Measurements from ENCODE around the gene EGFL6.
"Not testable (repeated sequence)": the region's sequence is repeated elsewhere in the genome, so short reads cannot be mapped to it uniquely, and the experiment has no call there.

The EGFL6 gene

DNA sequence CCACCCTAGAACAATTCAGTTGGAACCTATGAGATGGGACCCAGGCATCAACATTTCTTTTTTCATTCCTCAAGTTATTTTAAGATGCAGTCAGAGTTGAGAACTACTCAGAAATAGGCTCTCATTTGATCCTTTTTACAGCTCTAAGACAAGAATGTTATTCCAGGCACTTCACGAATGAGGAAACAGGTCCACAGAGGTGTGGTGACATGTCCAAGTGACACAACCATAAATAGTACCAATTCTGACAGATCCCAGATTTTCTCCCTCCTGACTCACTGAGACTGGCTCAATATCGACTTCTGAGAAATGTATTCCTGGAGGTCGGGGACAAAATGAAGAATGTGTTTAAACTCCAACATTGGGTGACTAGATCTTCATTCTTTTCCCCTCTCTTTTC is 94.6 kb downstream of the EGFL6 start:
- Histone ChIP-seq H3K4me1 (ENCODE audit: control insufficient read depth, low read depth, low read length) (no peaks in the 10 kb centered on the region), H4K8ac (ENCODE audit: low read depth, low read length) (no peak overlapping the region), H3K27me3 (ENCODE audit: insufficient read depth, low read length, poor library complexity) (no peaks in the 10 kb centered on the region), H3K79me2 (ENCODE audit: control insufficient read depth, insufficient read depth, low read length) (no peaks in the 10 kb centered on the region), H3K4ac (ENCODE audit: low read depth, low read length) (no peak overlapping the region), H3K18ac (ENCODE audit: low read length) (no peak overlapping the region), H2AK5ac (ENCODE audit: low read length) (no peak overlapping the region), H3K4me2 (ENCODE audit: low read length) (no peak overlapping the region), H2BK5ac (ENCODE audit: low read length) (no peak overlapping the region), H2BK15ac (replicated peaks; ENCODE audit: low read depth) (no peak overlapping the region), H3K56ac (ENCODE audit: low read length) (no peak overlapping the region), H2BK120ac (ENCODE audit: low read depth, low read length) (no peak overlapping the region), H3K23ac (ENCODE audit: low read length) (no peak overlapping the region), H4K5ac (ENCODE audit: low read length) (no peak overlapping the region), H3K36me3 (ENCODE audit: control insufficient read depth, insufficient read depth, low read length) (no peaks in the 10 kb centered on the region), H3K27ac (ENCODE audit: low read depth, low read length) (no peak overlapping the region), H3K9ac (ENCODE audit: low read length) (no peak overlapping the region), H3K79me1 (ENCODE audit: low read length) (no peaks in the 10 kb centered on the region), H3K4me3 (ENCODE audit: low read length) (no peak overlapping the region)
- no peak for DNase-seq
- no CpG with 5 or more reads among the region's 3 CpGs for WGBS (ENCODE audit: extremely low coverage, insufficient coverage, low lambda C conversion rate)

DNA sequence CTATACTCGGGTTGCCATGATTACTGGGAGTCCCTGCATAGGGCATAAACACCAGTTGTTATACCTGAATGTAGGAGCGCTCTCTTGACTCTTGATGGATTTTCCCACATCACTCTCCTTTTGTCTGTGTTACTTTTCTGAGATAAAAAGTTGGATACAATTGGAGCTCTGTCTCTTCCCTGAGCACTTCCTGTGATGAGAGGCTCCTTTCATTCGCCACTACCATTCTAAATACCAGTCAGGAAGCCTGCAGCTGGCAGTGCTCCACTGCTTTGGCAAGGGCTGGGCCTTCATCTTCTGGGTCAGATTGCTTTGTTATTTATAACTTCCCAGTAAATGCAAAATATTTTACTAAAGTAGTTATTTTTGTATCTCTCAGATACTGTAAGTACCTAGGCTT is 97.4 kb downstream of the EGFL6 start:
- no peak overlapping the region for H2AK5ac ChIP-seq (ENCODE audit: low read length)
- H3K36me3 ChIP-seq (ENCODE audit: control insufficient read depth, insufficient read depth, low read length) = no peaks in the 10 kb centered on the region
- no peak overlapping the region for H3K18ac ChIP-seq (ENCODE audit: low read length)
- no peak overlapping the region for H3K56ac ChIP-seq (ENCODE audit: low read length)
- no peak overlapping the region for H2BK15ac ChIP-seq (replicated peaks; ENCODE audit: low read depth)
- no peak for DNase-seq
- no peak overlapping the region for H2BK5ac ChIP-seq (ENCODE audit: low read length)
- H3K4me1 ChIP-seq (ENCODE audit: control insufficient read depth, low read depth, low read length) = no peaks in the 10 kb centered on the region
- no peak overlapping the region for H3K4ac ChIP-seq (ENCODE audit: low read depth, low read length)
- H3K79me1 ChIP-seq (ENCODE audit: low read length) = no peaks in the 10 kb centered on the region
- H3K4me2 ChIP-seq (ENCODE audit: low read length) = no peak overlapping the region
- no peak overlapping the region for H3K9ac ChIP-seq (ENCODE audit: low read length)
- no peak overlapping the region for H3K4me3 ChIP-seq (ENCODE audit: low read length)
- no peak overlapping the region for H3K23ac ChIP-seq (ENCODE audit: low read length)
- H4K8ac ChIP-seq (ENCODE audit: low read depth, low read length) = no peak overlapping the region
- H4K5ac ChIP-seq (ENCODE audit: low read length) = no peak overlapping the region
- H3K27ac ChIP-seq (ENCODE audit: low read depth, low read length) = no peak overlapping the region
- H2BK120ac ChIP-seq (ENCODE audit: low read depth, low read length) = no peak overlapping the region
- no CpG with 5 or more reads among the region's 3 CpGs for WGBS (ENCODE audit: extremely low coverage, insufficient coverage, low lambda C conversion rate)
- H3K79me2 ChIP-seq (ENCODE audit: control insufficient read depth, insufficient read depth, low read length) = no peaks in the 10 kb centered on the region
- no peaks in the 10 kb centered on the region for H3K27me3 ChIP-seq (ENCODE audit: insufficient read depth, low read length, poor library complexity)

GRCh38 chrX:13667919-13668318 is 98.5 kb downstream of the EGFL6 start:
- Histone ChIP-seq H2BK15ac (replicated peaks; ENCODE audit: low read depth) (no peak overlapping the region), H3K79me2 (ENCODE audit: control insufficient read depth, insufficient read depth, low read length) (no peaks in the 10 kb centered on the region), H3K4me3 (ENCODE audit: low read length) (no peak overlapping the region), H3K27ac (ENCODE audit: low read depth, low read length) (no peak overlapping the region), H3K4me2 (ENCODE audit: low read length) (no peak overlapping the region), H3K56ac (ENCODE audit: low read length) (no peak overlapping the region), H3K4ac (ENCODE audit: low read depth, low read length) (no peak overlapping the region), H4K5ac (ENCODE audit: low read length) (no peak overlapping the region), H3K9ac (ENCODE audit: low read length) (no peak overlapping the region), H3K79me1 (ENCODE audit: low read length) (no peaks in the 10 kb centered on the region), H3K23ac (ENCODE audit: low read length) (no peak overlapping the region), H3K27me3 (ENCODE audit: insufficient read depth, low read length, poor library complexity) (no peaks in the 10 kb centered on the region), H3K18ac (ENCODE audit: low read length) (no peak overlapping the region), H3K36me3 (ENCODE audit: control insufficient read depth, insufficient read depth, low read length) (no peaks in the 10 kb centered on the region), H4K8ac (ENCODE audit: low read depth, low read length) (no peak overlapping the region), H2BK120ac (ENCODE audit: low read depth, low read length) (no peak overlapping the region), H3K4me1 (ENCODE audit: control insufficient read depth, low read depth, low read length) (no peaks in the 10 kb centered on the region), H2BK5ac (ENCODE audit: low read length) (no peak overlapping the region), H2AK5ac (ENCODE audit: low read length) (no peak overlapping the region)
- DNase-seq = no peak

GRCh38 chrX:13669246-13669737 is 99.9 kb downstream of the EGFL6 start:
- no peak overlapping the region for H2AK5ac ChIP-seq (ENCODE audit: low read length)
- H2BK5ac ChIP-seq (ENCODE audit: low read length) = no peak overlapping the region
- H4K8ac ChIP-seq (ENCODE audit: low read depth, low read length) = no peak overlapping the region
- H4K5ac ChIP-seq (ENCODE audit: low read length) = no peak overlapping the region
- H3K4me3 ChIP-seq (ENCODE audit: low read length) = no peak overlapping the region
- no peak overlapping the region for H2BK120ac ChIP-seq (ENCODE audit: low read depth, low read length)
- no peaks in the 10 kb centered on the region for H3K79me1 ChIP-seq (ENCODE audit: low read length)
- no peaks in the 10 kb centered on the region for H3K36me3 ChIP-seq (ENCODE audit: control insufficient read depth, insufficient read depth, low read length)
- no peak overlapping the region for H3K27ac ChIP-seq (ENCODE audit: low read depth, low read length)
- no peaks in the 10 kb centered on the region for H3K27me3 ChIP-seq (ENCODE audit: insufficient read depth, low read length, poor library complexity)
- H3K4me1 ChIP-seq (ENCODE audit: control insufficient read depth, low read depth, low read length) = no peaks in the 10 kb centered on the region
- no peak overlapping the region for H3K18ac ChIP-seq (ENCODE audit: low read length)
- DNase-seq = no peak
- H3K23ac ChIP-seq (ENCODE audit: low read length) = no peak overlapping the region
- H3K9ac ChIP-seq (ENCODE audit: low read length) = no peak overlapping the region
- no peak overlapping the region for H3K4me2 ChIP-seq (ENCODE audit: low read length)
- H2BK15ac ChIP-seq (replicated peaks; ENCODE audit: low read depth) = no peak overlapping the region
- H3K79me2 ChIP-seq (ENCODE audit: control insufficient read depth, insufficient read depth, low read length) = no peaks in the 10 kb centered on the region
- H3K56ac ChIP-seq (ENCODE audit: low read length) = no peak overlapping the region
- WGBS (ENCODE audit: extremely low coverage, insufficient coverage, low lambda C conversion rate) = no CpG with 5 or more reads among the region's 9 CpGs
- H3K4ac ChIP-seq (ENCODE audit: low read depth, low read length) = no peak overlapping the region

DNA sequence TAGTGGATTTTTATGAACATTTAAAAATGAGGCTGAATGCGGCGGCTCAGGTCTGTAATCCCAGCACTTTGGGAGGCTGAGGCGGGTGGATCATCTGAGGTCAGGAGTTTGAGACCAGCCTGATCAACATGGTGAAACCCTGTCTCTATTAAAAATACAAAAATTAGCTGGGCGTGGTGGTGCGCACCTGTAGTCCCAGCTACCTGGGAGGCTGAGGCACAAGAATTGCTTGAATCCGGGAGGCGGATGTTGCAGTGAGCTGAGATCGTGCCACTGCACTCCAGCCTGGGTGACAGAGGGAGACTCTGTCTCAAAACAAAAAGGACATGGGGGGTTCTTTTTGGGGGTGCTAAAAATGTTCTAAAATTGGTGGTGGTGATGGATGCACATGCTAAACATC is 100.4 kb downstream of the EGFL6 start:
- not testable (repeated sequence) for H3K9ac ChIP-seq (ENCODE audit: low read length); H3K79me2 ChIP-seq (ENCODE audit: control insufficient read depth, insufficient read depth, low read length); H3K36me3 ChIP-seq (ENCODE audit: control insufficient read depth, insufficient read depth, low read length); H4K5ac ChIP-seq (ENCODE audit: low read length); H3K18ac ChIP-seq (ENCODE audit: low read length); H3K4me2 ChIP-seq (ENCODE audit: low read length); H3K4ac ChIP-seq (ENCODE audit: low read depth, low read length); H2AK5ac ChIP-seq (ENCODE audit: low read length); H3K23ac ChIP-seq (ENCODE audit: low read length); DNase-seq; H2BK120ac ChIP-seq (ENCODE audit: low read depth, low read length); H3K27ac ChIP-seq (ENCODE audit: low read depth, low read length); H3K4me1 ChIP-seq (ENCODE audit: control insufficient read depth, low read depth, low read length); H2BK15ac ChIP-seq (replicated peaks; ENCODE audit: low read depth); H4K8ac ChIP-seq (ENCODE audit: low read depth, low read length); H3K56ac ChIP-seq (ENCODE audit: low read length); H2BK5ac ChIP-seq (ENCODE audit: low read length); H3K27me3 ChIP-seq (ENCODE audit: insufficient read depth, low read length, poor library complexity); H3K79me1 ChIP-seq (ENCODE audit: low read length); H3K4me3 ChIP-seq (ENCODE audit: low read length)
- WGBS (ENCODE audit: extremely low coverage, insufficient coverage, low lambda C conversion rate) = no CpG with 5 or more reads among the region's 8 CpGs

DNA sequence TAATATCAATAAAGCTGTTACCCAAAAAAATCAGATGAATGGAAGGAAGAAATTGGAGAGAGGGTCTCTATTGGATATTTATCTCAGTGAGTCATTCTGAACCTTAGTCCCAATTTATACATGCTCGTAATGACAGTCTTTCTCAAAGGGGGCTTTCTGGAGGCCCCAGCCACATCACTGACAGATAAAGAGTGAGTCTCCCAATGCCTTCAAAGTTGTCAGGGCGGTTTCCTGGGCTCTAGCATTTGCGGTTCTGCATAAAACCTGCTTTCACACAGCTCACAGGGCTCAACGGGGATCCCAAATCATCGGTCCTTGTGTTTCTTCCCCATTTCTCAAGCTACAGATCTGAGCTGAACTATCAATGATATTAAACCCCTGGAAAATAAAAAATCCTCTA is 100.8 kb downstream of the EGFL6 start:
- no peaks in the 10 kb centered on the region for H3K36me3 ChIP-seq (ENCODE audit: control insufficient read depth, insufficient read depth, low read length)
- H3K27ac ChIP-seq (ENCODE audit: low read depth, low read length) = no peak overlapping the region
- no peak overlapping the region for H3K4me3 ChIP-seq (ENCODE audit: low read length)
- H3K4me2 ChIP-seq (ENCODE audit: low read length) = no peak overlapping the region
- H2AK5ac ChIP-seq (ENCODE audit: low read length) = no peak overlapping the region
- H3K4me1 ChIP-seq (ENCODE audit: control insufficient read depth, low read depth, low read length) = no peaks in the 10 kb centered on the region
- H3K56ac ChIP-seq (ENCODE audit: low read length) = no peak overlapping the region
- no peak overlapping the region for H3K23ac ChIP-seq (ENCODE audit: low read length)
- H4K5ac ChIP-seq (ENCODE audit: low read length) = no peak overlapping the region
- no peaks in the 10 kb centered on the region for H3K79me2 ChIP-seq (ENCODE audit: control insufficient read depth, insufficient read depth, low read length)
- DNase-seq = no peak
- H4K8ac ChIP-seq (ENCODE audit: low read depth, low read length) = no peak overlapping the region
- H3K79me1 ChIP-seq (ENCODE audit: low read length) = no peaks in the 10 kb centered on the region
- no CpG with 5 or more reads among the region's 5 CpGs for WGBS (ENCODE audit: extremely low coverage, insufficient coverage, low lambda C conversion rate)
- no peaks in the 10 kb centered on the region for H3K27me3 ChIP-seq (ENCODE audit: insufficient read depth, low read length, poor library complexity)
- H3K18ac ChIP-seq (ENCODE audit: low read length) = no peak overlapping the region
- H3K9ac ChIP-seq (ENCODE audit: low read length) = no peak overlapping the region
- no peak overlapping the region for H3K4ac ChIP-seq (ENCODE audit: low read depth, low read length)
- H2BK120ac ChIP-seq (ENCODE audit: low read depth, low read length) = no peak overlapping the region
- H2BK5ac ChIP-seq (ENCODE audit: low read length) = no peak overlapping the region
- H2BK15ac ChIP-seq (replicated peaks; ENCODE audit: low read depth) = no peak overlapping the region

Data from mesendoderm (in vitro differentiated cells).